GM18867 (cell line): ENCODE measurements around the gene CROT.

ENCODE experiments used
- ATAC-seq: cut with Tn5 transposase; IDR thresholded peaks from one replicate; pipeline ENCODE4 v1.9.1; 2021; ENCODE audit warnings: mild to moderate bottlenecking, moderate library complexity; ENCODE audit not compliant: unreplicated experiment

CROT gene, protein sequence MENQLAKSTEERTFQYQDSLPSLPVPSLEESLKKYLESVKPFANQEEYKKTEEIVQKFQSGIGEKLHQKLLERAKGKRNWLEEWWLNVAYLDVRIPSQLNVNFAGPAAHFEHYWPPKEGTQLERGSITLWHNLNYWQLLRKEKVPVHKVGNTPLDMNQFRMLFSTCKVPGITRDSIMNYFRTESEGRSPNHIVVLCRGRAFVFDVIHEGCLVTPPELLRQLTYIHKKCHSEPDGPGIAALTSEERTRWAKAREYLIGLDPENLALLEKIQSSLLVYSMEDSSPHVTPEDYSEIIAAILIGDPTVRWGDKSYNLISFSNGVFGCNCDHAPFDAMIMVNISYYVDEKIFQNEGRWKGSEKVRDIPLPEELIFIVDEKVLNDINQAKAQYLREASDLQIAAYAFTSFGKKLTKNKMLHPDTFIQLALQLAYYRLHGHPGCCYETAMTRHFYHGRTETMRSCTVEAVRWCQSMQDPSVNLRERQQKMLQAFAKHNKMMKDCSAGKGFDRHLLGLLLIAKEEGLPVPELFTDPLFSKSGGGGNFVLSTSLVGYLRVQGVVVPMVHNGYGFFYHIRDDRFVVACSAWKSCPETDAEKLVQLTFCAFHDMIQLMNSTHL

GRCh38 chr7:87345166-87345927 lies at the start of gene CROT:
Gene CROT, plus strand, starts transcription at chr7:87345664. Its CDS starts 3,405 bp downstream, at chr7:87349069.
- ATAC-seq = peak; percentile 97

DNA sequence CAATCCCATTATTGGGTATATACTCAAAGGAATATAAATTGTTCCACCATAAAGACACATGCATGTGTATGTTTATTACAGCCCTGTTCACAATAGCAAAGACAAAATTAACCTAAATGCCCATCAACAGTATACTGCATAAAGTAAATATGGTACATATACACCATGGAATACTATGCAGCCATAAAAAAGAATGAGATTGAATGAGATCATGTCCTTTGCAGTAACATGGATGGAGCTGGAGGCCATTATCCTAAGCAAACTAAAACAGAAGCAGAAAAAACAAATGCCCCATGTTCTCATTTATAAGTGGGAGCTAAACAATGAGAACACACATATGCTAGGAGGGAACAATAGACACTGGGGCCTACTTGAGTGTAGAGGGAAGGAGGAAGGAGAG lies 44.7 kb upstream of the CROT start:
- ATAC-seq = no peak

- ATAC-seq = no peak
These were observed 34.6 kb upstream of the CROT start for GRCh38 chr7:87310790-87311419.

DNA sequence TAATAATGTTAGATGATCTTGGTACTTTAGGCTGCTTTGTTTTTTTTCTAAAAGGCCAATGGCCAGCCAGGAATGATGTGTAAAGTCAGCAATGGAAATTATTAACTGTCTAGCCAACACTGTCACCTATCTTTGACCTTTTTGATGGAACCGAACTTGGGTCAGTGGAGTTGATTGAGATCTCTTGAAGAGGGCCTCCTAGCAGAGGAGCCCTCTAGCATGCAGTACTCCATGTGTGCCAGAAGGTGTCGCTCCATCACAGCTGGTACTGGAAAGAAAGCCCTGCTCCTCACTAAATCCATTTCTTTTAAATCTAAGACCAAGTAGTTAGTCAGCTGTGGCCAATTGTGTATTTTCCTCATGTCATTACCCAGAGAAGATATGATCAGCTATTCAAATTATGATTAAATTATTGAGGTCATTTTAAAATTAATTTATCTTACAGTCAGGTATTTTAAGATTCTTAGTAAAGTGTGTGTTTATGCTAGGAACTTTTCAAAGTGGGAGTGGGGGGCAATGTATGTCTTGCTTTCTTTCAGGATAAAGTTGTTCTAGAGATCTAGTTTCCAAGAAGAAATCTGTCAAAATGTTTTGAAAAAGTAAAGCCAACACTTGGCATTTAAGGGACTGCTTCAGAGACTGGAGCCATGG lies 33.1 kb upstream of the CROT start:
- ATAC-seq = peak; percentile 72

GRCh38 chr7:87316097-87316700 lies 29.3 kb upstream of the CROT start:
- peak; percentile 77 for ATAC-seq

DNA sequence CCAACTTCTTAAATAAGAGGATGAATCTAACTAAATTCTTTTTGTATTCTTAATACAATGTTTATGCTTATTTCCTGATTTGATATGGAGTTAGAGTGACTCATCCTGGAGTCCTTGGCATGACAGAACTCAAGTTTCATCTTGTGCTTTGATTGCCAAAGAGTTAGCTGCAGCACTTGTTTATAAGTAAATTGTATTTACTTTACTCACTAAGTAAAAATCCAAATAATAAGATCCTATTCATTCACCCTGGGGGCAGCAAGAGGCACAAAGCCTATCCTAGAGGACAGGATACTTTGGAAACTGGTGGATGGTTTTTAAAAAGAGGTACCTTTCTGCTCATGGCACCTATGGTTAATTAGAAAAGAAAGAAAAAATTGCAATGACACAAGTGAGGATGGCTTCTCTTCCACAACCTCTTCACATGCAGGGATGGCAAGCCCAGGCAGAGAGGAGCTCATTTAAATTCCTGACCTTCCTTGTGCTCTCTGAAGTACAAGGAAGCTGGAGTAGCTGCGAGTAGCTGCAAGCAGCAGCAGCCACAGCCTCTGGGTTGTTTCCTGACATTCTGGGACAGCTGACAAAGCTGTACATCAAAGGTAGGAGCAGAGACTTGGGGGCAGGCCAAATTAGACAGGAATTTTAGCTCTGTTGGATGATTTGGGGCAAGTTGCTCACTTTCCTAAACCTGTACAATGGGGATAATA lies 28.5 kb upstream of the CROT start:
- ATAC-seq = no peak

- ATAC-seq = no peak
These were observed 27.7 kb upstream of the CROT start for GRCh38 chr7:87317691-87318245.

GRCh38 chr7:87318741-87319140 lies 26.7 kb upstream of the CROT start:
- ATAC-seq = peak; percentile 26

DNA sequence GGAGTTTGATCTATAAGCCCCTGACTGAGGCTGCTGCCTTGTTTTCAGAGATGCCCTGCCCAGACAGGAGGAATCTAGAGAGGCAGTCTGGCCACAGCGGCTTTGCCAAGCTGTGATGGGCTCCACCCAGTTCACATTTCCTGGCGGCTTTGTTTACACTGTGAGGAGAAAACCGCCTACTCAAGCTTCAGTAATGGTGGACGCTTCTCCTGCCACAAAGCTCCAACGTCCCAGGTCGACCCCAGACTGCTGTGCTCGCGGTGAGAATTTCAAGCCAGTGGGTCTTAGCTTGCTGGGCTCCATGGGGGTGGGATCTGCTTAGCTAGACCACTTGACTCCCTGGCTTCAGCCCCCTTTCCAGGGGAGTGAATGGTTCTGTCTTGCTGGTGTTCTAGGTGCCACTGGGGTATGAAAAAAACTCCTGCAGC lies 26.3 kb upstream of the CROT start:
- ATAC-seq = peak; percentile 48

DNA sequence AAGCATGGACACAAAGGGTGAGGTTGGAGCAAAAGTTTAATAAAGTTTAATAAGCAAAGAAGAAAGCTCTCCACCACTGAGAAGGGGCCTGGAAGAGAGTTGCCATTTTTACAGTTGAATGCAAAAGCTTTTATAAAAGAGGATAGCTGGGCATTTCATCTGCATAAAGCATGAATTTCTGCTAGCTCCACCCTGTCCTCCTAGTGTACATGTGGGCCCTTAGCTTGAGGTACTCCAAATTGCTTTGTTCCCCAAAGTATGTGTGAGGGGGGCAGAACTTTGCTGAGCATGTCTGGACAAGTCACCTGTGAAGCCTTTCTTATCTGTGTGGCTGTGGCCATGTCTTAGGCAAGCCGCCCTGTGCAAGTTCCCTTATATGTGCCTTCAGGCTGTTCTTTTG lies 22.6 kb upstream of the CROT start:
- ATAC-seq = no peak

DNA sequence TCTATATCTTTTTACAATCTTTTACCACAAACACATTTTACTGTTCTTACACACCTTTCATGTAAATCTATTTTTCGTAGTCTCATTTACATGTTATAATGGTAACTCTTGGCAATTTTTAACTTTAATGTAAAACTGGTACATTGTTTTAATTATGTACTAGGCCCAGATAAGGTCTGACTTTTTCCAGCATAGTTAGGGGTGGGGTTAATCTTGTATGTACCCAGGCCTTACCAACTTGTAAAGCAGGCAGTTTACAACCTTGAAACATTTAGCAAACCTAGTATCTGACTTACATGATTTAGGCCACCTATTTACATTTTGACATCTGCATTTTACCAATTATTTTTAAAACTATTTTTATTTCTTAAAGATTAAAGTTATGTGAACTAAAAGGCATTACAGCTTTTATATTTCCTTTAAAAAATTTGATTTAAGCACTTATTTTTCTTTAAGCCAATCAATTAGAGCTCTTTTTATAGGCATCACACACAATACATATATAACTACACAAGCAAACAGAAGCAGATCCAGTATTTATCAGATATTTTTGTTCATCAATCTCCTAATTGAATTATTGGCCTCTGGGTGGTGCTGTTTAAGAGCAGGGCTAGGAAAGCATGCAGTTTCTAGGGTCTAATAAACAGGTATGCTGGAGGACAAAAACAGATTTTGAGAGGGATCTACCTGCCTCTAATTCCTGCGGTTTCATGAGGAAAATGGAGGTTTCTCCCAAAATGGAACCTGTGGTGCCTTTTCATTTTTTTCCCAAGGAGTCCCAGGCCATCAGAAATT lies 19.7 kb upstream of the CROT start:
- ATAC-seq = no peak

DNA sequence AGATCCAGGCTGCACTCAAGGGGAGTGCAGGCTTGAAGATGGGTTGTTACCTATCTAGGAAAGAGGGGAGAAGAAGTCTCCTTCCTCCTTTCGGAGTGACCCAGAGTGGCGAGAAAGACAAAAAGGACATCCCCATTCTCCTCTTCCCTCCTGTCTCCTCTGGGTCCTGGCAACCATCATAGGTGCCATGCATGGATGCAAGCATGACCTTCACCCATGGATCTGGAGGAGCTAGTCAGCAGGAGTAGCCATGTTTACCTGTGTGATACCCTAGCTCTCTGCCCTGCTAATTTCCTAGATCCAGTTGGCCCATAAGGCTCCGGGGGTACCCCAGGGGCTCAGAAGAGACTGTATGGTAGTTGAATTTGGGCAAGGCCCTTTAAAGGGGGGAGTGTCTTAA lies 17.2 kb upstream of the CROT start:
- no peak for ATAC-seq

DNA sequence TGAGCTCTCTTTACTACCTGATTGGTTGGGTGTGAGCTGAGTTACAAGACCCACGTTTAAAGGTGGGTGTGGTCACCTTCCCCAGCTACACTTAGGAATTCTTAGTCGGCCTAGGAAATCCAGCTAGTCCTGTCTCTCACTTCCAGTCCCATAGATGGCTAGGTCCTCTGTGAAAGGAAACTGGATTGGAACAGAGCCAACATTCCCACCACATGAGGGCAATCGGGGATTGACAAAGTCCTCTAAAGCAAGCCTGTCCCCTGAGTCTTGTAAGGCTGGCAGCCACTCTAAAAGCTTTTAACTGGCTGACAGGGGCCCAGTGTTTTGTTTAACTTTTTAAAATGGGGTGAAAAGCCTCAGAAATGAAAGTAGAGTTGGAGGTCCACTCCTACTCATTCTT lies 15.1 kb upstream of the CROT start:
- no peak for ATAC-seq

GRCh38 chr7:87330942-87331341 lies 14.5 kb upstream of the CROT start:
- no peak for ATAC-seq

- no peak for ATAC-seq
These were observed 13.7 kb upstream of the CROT start for GRCh38 chr7:87331687-87332252.

- ATAC-seq = no peak
These were observed 13.1 kb upstream of the CROT start for GRCh38 chr7:87332321-87332720.

DNA sequence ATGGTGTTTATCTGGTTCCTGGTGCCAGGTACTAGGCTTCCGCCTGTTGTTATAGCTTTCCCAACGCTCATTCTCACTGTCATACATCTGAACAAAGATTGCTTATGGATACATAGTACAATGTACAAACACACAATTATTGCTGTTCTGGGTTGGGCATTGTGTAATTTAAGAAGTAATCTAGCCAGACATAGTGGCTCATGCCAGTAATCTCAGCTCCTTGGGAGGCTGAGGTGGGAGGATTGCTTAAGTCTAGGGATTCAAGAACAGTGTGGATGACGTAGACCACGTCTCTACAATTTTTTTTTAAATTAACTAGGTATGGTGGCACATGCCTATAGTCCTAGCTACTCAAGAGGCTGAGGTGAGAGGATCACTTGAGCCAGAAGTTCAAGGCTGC lies 9.3 kb upstream of the CROT start:
- no peak for ATAC-seq

- no peak for ATAC-seq
These were observed 8.1 kb upstream of the CROT start for GRCh38 chr7:87337331-87337730.
